HEK293 (cell line): ENCODE measurements around the gene FOSB.
A peak's percentile ranks its signal among the peaks of the same experiment; 100 is the strongest.

Experiments used
- CTCF ChIA-PET: fragments of 350-600 bp; formaldehyde crosslinking; extraction: SDS; loops from one replicate; lab custom pipeline; 2021; ENCODE audit warnings: antibody characterized with exemption; lab: Yijun Ruan, JAX
- POLR2A ChIA-PET: fragments of 300-600 bp; formaldehyde crosslinking; extraction: SDS; loops from one replicate; lab custom pipeline; 2020; ENCODE audit warnings: antibody characterized with exemption, inconsistent platforms; lab: Yijun Ruan, JAX
- H3K27ac ChIP-seq: fragments of 200-500 bp; sonication (Bioruptor generic); 2 replicates; pipeline ENCODE4 v1.5.1; 2014; ENCODE audit warnings: low read depth, low read length, control low read depth, inconsistent platforms; ENCODE audit errors: extremely low read depth
- H3K36me3 ChIP-seq, 2 experiments: fragments of 200-500 bp in 1 of 2; sonication (Bioruptor generic) in 1 of 2; 1 replicate in 1 of 2; 2 replicates in 1 of 2; pipeline ENCODE4 v1.5.1; 2014 to 2017; ENCODE audit warnings: inconsistent platforms in 2 of 2, low read length in 2 of 2; ENCODE audit not compliant: control insufficient read depth in 2 of 2, insufficient read depth in 1 of 2
- H3K4me1 ChIP-seq: fragments of 200-500 bp; sonication (Bioruptor generic); 2 replicates; pipeline ENCODE4 v1.5.1; 2014; ENCODE audit warnings: mild to moderate bottlenecking, low read length, inconsistent platforms; ENCODE audit not compliant: control insufficient read depth, insufficient read depth
- H3K4me3 ChIP-seq: 2 replicates; pipeline ENCODE4 v1.5.1; 2011; ENCODE audit warnings: low read depth, mild to moderate bottlenecking, control low read depth, low read length, moderate library complexity
- H3K9me3 ChIP-seq: fragments of 200-500 bp; sonication (Bioruptor generic); 2 replicates; pipeline ENCODE4 v1.5.1; 2014; ENCODE audit warnings: low read depth, low read length, inconsistent platforms; ENCODE audit not compliant: control insufficient read depth, insufficient read depth
- BCL11A ChIP-seq: fragments of 450-650 bp; formaldehyde crosslinking; IDR thresholded peaks from 2 replicates; pipeline ENCODE4 v1.5.1; 2016; ENCODE audit warnings: low read depth, missing biosample characterization, missing genetic modification characterization
- EGR2 ChIP-seq: fragments of 450-650 bp; formaldehyde crosslinking; IDR thresholded peaks from 2 replicates; pipeline ENCODE4 v1.5.1; 2016; ENCODE audit warnings: low read depth, missing biosample characterization, missing genetic modification characterization
- GLIS1 ChIP-seq: fragments of 450-650 bp; formaldehyde crosslinking; IDR thresholded peaks from 2 replicates; pipeline ENCODE4 v1.5.1; 2016; ENCODE audit warnings: missing biosample characterization, missing genetic modification characterization
- HOXC10 ChIP-seq: sonication (generic); formaldehyde crosslinking; IDR thresholded peaks from 2 replicates; pipeline ENCODE4 v1.8.1; 2023; ENCODE audit warnings: mild to moderate bottlenecking, missing genetic modification reagents
- IKZF3 ChIP-seq: fragments of 450-650 bp; IDR thresholded peaks from 2 replicates; pipeline ENCODE4 v1.5.0; 2018; ENCODE audit warnings: missing biosample characterization, mild to moderate bottlenecking, missing genetic modification characterization, moderate library complexity
- KLF1 ChIP-seq: fragments of 450-650 bp; formaldehyde crosslinking; IDR thresholded peaks from 2 replicates; pipeline ENCODE4 v1.5.1; 2016; ENCODE audit warnings: missing biosample characterization, missing genetic modification characterization
- KLF7 ChIP-seq: fragments of 450-650 bp; formaldehyde crosslinking; IDR thresholded peaks from 2 replicates; pipeline ENCODE4 v1.5.1; 2016; ENCODE audit warnings: missing biosample characterization, missing genetic modification characterization, borderline replicate concordance
- ZBTB17 ChIP-seq: fragments of 450-650 bp; formaldehyde crosslinking; IDR thresholded peaks from 2 replicates; pipeline ENCODE4 v1.5.1; 2016; ENCODE audit warnings: missing biosample characterization, missing genetic modification characterization
- ZBTB8A ChIP-seq: fragments of 450-650 bp; formaldehyde crosslinking; IDR thresholded peaks from 2 replicates; pipeline ENCODE4 v1.5.1; 2016; ENCODE audit warnings: missing biosample characterization, missing genetic modification characterization
- ZFHX2 ChIP-seq: fragments of 450-650 bp; formaldehyde crosslinking; conservative IDR thresholded peaks from 2 replicates; pipeline ENCODE4 v1.5.1; 2016; ENCODE audit warnings: missing biosample characterization, missing genetic modification characterization
- ZNF121 ChIP-seq: fragments of 450-650 bp; formaldehyde crosslinking; IDR thresholded peaks from 2 replicates; pipeline ENCODE4 v1.5.1; 2016; ENCODE audit warnings: missing biosample characterization, missing genetic modification characterization
- ZNF335 ChIP-seq: fragments of 450-650 bp; formaldehyde crosslinking; conservative IDR thresholded peaks from 2 replicates; pipeline ENCODE4 v1.5.1; 2016; ENCODE audit warnings: missing biosample characterization, missing genetic modification characterization
- ZNF341 ChIP-seq: fragments of 450-650 bp; formaldehyde crosslinking; IDR thresholded peaks from 2 replicates; pipeline ENCODE4; 2016; ENCODE audit warnings: low read depth, missing biosample characterization, missing genetic modification characterization
- ZNF560 ChIP-seq: fragments of 450-650 bp; formaldehyde crosslinking; IDR thresholded peaks from 2 replicates; pipeline ENCODE4 v1.5.1; 2017; ENCODE audit warnings: missing biosample characterization, missing genetic modification characterization, borderline replicate concordance
- ZNF623 ChIP-seq: fragments of 450-650 bp; formaldehyde crosslinking; IDR thresholded peaks from 2 replicates; pipeline ENCODE4 v1.5.1; 2016; ENCODE audit warnings: missing biosample characterization, missing genetic modification characterization
- ZNF624 ChIP-seq: fragments of 450-650 bp; formaldehyde crosslinking; IDR thresholded peaks from 2 replicates; pipeline ENCODE4 v1.5.1; 2017; ENCODE audit warnings: missing biosample characterization, missing genetic modification characterization
- ZNF670 ChIP-seq: fragments of 450-650 bp; formaldehyde crosslinking; IDR thresholded peaks from 2 replicates; pipeline ENCODE4 v1.5.1; 2016; ENCODE audit warnings: missing biosample characterization, missing genetic modification characterization, low read depth
- ZNF792 ChIP-seq: fragments of 450-650 bp; formaldehyde crosslinking; IDR thresholded peaks from 2 replicates; pipeline ENCODE4 v1.5.1; 2016; ENCODE audit warnings: missing biosample characterization, missing genetic modification characterization
- TF ChIP-seq, protein P1 (sequence below): fragments of 450-650 bp; formaldehyde crosslinking; IDR thresholded peaks from 2 replicates; pipeline ENCODE4 v1.5.1; 2017; ENCODE audit warnings: missing biosample characterization, missing genetic modification characterization
- TF ChIP-seq, protein P2 (sequence below): fragments of 450-650 bp; formaldehyde crosslinking; IDR thresholded peaks from 2 replicates; pipeline ENCODE4 v1.5.1; 2017; ENCODE audit warnings: missing biosample characterization, missing genetic modification characterization
- TF ChIP-seq, protein P3 (sequence below): sonication (generic); formaldehyde crosslinking; IDR thresholded peaks from 2 replicates; pipeline ENCODE4 v1.8.1; 2022; ENCODE audit warnings: mild to moderate bottlenecking, moderate library complexity, missing genetic modification reagents

FOSB gene

DNA sequence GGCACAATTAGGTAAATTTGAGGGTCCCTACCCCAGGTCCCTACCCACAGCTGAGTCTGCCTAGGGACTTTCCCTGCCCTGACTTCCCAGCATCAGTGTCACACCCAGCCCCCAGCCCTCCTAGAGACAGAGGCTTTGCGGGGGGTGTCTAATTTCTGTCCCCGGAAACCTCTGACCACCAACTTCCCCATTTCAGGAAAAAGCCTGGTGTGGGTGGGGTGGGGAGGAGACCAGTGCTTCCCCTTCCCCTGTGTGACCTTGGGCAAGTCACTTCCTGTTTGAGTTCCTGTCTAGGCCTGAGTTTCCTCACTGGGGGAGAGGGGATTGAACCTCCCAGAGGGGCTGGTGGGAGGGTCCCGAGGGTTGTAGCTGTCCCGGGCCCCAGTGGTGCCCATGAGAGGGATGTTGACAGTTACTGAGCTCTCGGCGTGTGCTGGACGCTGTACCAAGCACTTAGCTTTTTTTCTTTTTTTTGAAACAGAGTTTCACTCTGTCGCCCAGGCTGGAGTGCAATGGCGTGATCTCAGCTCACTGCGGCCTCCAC lies 47.4 kb downstream of the FOSB start:
- ChIA-PET POLR2A (interaction anchor here (1.2 to 1.4 kb wide), 2 partner anchors 7 to 254 kb away, joined by 3 to 4 read pairs; partner anchors contain the start of gene SIX5), CTCF (interaction anchor here (0.6 to 1.7 kb wide), 5 partner anchors 30 to 246 kb away, joined by 4 to 5 read pairs (median 4); no protein-coding TSS in a partner anchor)
- Histone ChIP-seq H3K4me3 (no peak overlapping the region), H3K4me1 (no peaks in the 10 kb centered on the region), H3K27ac (no peak overlapping the region), H3K9me3 (no peaks in the 10 kb centered on the region), H3K36me3 (peaks cover 0 to 17% of the 10 kb centered on the region in 2 experiments; a peak in 2 of 3 replicates)
- TF ChIP-seq ZNF624, result no peak
- TF ChIP-seq GLIS1 (tag by site-specific recombination), result peak; percentile 36

DNA sequence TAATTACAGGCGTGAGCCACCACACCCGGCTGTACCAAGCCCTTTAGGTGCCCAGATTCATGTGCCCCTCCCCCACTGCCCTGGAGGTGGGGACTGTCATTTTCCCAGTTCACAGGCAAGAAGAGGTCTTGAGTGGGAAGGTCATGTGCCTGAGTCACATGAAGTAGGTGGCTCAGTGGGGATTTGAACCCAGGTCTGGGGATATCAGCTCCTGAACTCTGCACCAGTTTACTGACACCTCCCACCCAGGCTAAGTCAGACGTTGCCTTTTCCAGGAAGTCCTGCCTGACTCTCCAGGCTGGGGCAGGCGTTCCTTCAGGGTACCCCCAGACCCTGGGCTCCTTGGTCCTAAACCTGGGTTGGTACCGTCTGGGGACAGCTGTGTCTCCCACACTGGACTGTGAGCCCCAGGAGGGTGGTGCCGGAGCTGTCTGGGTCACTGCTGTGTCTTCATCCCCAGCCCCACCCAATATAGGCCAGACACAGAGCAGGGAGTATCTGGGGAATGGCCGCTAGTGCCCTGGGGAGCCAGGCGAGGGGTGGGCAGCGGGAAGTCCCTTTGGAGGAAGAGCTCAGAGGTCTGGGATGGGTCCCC lies 48.1 kb downstream of the FOSB start:
- H3K36me3 ChIP-seq, result peaks cover 0 to 20% of the 10 kb centered on the region in 2 experiments; a peak in 2 of 3 replicates

DNA sequence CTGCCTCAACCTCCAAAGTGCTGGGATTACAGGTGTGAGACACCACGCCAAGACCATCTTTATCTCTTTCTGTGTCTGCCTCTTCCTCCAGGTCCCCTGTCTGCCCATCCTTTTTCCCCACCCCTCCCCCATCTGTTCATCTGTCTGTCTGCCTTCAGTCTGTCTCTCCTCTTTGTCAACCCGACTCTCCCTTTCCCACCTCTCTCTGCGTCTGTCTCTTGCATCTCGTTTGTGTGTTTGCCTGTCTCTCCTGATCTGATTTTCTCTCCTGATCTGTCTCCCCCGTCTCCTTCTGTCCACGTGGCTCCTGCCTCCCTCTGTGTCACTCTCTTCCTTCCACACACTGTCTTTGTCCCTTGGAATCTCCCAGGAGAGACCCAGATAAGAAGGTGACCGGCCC lies 49.4 kb downstream of the FOSB start:
- Histone ChIP-seq H3K4me3 (no peak overlapping the region), H3K9me3 (no peaks in the 10 kb centered on the region), H3K27ac (no peak overlapping the region), H3K4me1 (no peaks in the 10 kb centered on the region), H3K36me3 (peaks cover 0 to 20% of the 10 kb centered on the region in 2 experiments; a peak in 2 of 3 replicates)
- CTCF ChIA-PET, result interaction anchor here (1.1 to 1.4 kb wide), 2 partner anchors 21 to 41 kb away, joined by 3 read pairs; no protein-coding TSS in a partner anchor
- POLR2A ChIA-PET, result interaction anchor here (0.6 kb wide), 1 partner anchor 460 kb away, joined by 4 read pairs; no protein-coding TSS in a partner anchor
- TF ChIP-seq ZBTB17, result peak; percentile 12; the same call in 1 of the 2 replicates
- TF ChIP-seq ZNF623, result no peak
- TF ChIP-seq, protein P1, sequence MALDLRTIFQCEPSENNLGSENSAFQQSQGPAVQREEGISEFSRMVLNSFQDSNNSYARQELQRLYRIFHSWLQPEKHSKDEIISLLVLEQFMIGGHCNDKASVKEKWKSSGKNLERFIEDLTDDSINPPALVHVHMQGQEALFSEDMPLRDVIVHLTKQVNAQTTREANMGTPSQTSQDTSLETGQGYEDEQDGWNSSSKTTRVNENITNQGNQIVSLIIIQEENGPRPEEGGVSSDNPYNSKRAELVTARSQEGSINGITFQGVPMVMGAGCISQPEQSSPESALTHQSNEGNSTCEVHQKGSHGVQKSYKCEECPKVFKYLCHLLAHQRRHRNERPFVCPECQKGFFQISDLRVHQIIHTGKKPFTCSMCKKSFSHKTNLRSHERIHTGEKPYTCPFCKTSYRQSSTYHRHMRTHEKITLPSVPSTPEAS (tag by site-specific recombination), result no peak
- TF ChIP-seq, all 188 proteins: peak for 1

More for the DNA sequence above, 48.1 kb downstream of the FOSB start:
- Histone ChIP-seq H3K4me1 (no peaks in the 10 kb centered on the region), H3K27ac (no peak overlapping the region), H3K9me3 (no peaks in the 10 kb centered on the region), H3K4me3 (no peak overlapping the region)
- peak; percentile 41; the same call in 1 of the 2 replicates for TF ChIP-seq EGR2 (tag by site-specific recombination)
- TF ChIP-seq HOXC10 (CRISPR knock-in tag), result no peak
- TF ChIP-seq, protein P2, sequence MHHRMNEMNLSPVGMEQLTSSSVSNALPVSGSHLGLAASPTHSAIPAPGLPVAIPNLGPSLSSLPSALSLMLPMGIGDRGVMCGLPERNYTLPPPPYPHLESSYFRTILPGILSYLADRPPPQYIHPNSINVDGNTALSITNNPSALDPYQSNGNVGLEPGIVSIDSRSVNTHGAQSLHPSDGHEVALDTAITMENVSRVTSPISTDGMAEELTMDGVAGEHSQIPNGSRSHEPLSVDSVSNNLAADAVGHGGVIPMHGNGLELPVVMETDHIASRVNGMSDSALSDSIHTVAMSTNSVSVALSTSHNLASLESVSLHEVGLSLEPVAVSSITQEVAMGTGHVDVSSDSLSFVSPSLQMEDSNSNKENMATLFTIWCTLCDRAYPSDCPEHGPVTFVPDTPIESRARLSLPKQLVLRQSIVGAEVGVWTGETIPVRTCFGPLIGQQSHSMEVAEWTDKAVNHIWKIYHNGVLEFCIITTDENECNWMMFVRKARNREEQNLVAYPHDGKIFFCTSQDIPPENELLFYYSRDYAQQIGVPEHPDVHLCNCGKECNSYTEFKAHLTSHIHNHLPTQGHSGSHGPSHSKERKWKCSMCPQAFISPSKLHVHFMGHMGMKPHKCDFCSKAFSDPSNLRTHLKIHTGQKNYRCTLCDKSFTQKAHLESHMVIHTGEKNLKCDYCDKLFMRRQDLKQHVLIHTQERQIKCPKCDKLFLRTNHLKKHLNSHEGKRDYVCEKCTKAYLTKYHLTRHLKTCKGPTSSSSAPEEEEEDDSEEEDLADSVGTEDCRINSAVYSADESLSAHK (tag by site-specific recombination), result no peak
- TF ChIP-seq, protein P3, sequence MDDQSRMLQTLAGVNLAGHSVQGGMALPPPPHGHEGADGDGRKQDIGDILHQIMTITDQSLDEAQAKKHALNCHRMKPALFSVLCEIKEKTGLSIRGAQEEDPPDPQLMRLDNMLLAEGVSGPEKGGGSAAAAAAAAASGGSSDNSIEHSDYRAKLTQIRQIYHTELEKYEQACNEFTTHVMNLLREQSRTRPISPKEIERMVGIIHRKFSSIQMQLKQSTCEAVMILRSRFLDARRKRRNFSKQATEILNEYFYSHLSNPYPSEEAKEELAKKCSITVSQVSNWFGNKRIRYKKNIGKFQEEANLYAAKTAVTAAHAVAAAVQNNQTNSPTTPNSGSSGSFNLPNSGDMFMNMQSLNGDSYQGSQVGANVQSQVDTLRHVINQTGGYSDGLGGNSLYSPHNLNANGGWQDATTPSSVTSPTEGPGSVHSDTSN (CRISPR knock-in tag), result no peak
- TF ChIP-seq ZFHX2, result 0 out of 2 replicates have a peak, but pooled peaks have one; percentile 14
- TF ChIP-seq ZNF792 (tag by site-specific recombination), result no peak
- peak; percentile 24; the same call in 1 of the 2 replicates for TF ChIP-seq ZNF341 (tag by site-specific recombination)
- TF ChIP-seq ZNF121 (tag by site-specific recombination), result no peak
- no peak for TF ChIP-seq ZNF670 (tag by site-specific recombination)
- TF ChIP-seq ZNF335 (tag by site-specific recombination), result peak; percentile 38; the same call in 1 of the 2 replicates
- no peak for TF ChIP-seq ZNF560 (tag by site-specific recombination)
- no peak for TF ChIP-seq BCL11A (tag by site-specific recombination)
- no peak for TF ChIP-seq KLF7 (tag by site-specific recombination)
- no peak for TF ChIP-seq ZBTB8A
- TF ChIP-seq IKZF3 (tag by site-specific recombination), result no peak
- TF ChIP-seq KLF1, result peak; percentile 57
- ChIA-PET POLR2A (interaction anchor here (1.2 to 1.4 kb wide), 2 partner anchors 8 to 253 kb away, joined by 3 to 4 read pairs; partner anchors contain the start of gene SIX5), CTCF (interaction anchor here (0.7 to 1.7 kb wide), 6 partner anchors 20 to 246 kb away, joined by 3 to 5 read pairs (median 4); no protein-coding TSS in a partner anchor)
